Mesothelial cell of epicardium (in vitro differentiated cells): ENCODE measurements around the gene MYH13. TPM values are rescaled to one million over a fixed set of nuclear protein-coding genes. Genes with fewer than 3 reads are reported as not detected.

Source experiments
- DNase-seq, 2 experiments: peaks; one replicate each; pipeline ENCODE4 v3.0.0; 2021; ENCODE audit warnings: low spot score in 2 of 2; ENCODE audit not compliant: unreplicated experiment in 2 of 2
- H3K27ac Mint-ChIP-seq: 2 replicates; pipeline ENCODE4 v1.8.0; 2021; ENCODE audit warnings: mixed read lengths
- H3K27me3 Mint-ChIP-seq: 2 replicates; pipeline ENCODE4 v1.8.0; 2021; ENCODE audit warnings: low read depth, mixed read lengths
- H3K36me3 Mint-ChIP-seq: 2 replicates; pipeline ENCODE4 v1.8.0; 2021; ENCODE audit warnings: mixed read lengths
- H3K4me1 Mint-ChIP-seq: 2 replicates; pipeline ENCODE4 v1.8.0; 2021; ENCODE audit warnings: mixed read lengths
- H3K4me3 Mint-ChIP-seq: 2 replicates; pipeline ENCODE4 v1.8.0; 2021; ENCODE audit warnings: mild to moderate bottlenecking, moderate library complexity, mixed read lengths
- H3K9me3 Mint-ChIP-seq: 2 replicates; pipeline ENCODE4 v1.8.0; 2021; ENCODE audit warnings: mixed read lengths
- CTCF ChIP-seq: fragments of 200-600 bp; sonication (generic); IDR thresholded peaks from one replicate; pipeline ENCODE4 v1.5.0; 2021; ENCODE audit warnings: antibody characterized with exemption; ENCODE audit not compliant: unreplicated experiment
- total RNA-seq: library from RNA; stranded (reverse); gene quantifications from 3 replicates; pipeline ENCODE4 v1.2.1, GENCODE V29; 2021

MYH13 gene
- total RNA-seq, 1 donor from 2014 or later = 0.04 TPM

GRCh38 chr17:10368561-10368960 is 4.2 kb downstream of the MYH13 start:
- Mint-ChIP-seq H3K9me3 (no peaks in the 10 kb centered on the region), H3K4me1 (no peaks in the 10 kb centered on the region), H3K27ac (no peak overlapping the region), H3K36me3 (no peaks in the 10 kb centered on the region), H3K4me3 (no peak overlapping the region), H3K27me3 (peaks cover 37% of the 10 kb centered on the region)
- TF ChIP-seq CTCF = no peak
- DNase-seq = no peak

DNA sequence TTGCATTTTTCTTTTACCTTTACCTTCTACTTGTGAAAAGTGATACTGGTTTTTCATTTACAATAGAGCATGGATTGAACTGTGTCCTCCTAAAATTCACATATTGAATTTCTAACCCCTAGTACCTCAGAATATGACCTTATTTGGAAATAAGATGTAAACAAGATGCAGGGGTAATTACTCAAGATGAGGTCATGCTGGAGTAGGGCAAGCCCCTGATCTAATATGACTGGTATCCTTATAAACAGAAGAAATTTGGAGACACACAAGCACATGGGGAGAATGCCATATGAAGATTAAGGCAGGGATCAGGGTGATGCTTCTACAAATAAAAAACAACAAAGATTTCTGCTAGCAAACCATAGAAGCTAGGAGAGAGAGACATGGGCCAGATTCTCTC is 12.2 kb downstream of the MYH13 start:
- H3K36me3 Mint-ChIP-seq = no peaks in the 10 kb centered on the region
- no peaks in the 10 kb centered on the region for H3K4me1 Mint-ChIP-seq
- H3K27ac Mint-ChIP-seq = no peak overlapping the region
- no peak for DNase-seq
- no peak overlapping the region for H3K4me3 Mint-ChIP-seq
- H3K27me3 Mint-ChIP-seq = peaks cover 22% of the 10 kb centered on the region
- TF ChIP-seq CTCF = no peak
- H3K9me3 Mint-ChIP-seq = no peaks in the 10 kb centered on the region

GRCh38 chr17:10357768-10358167 is 15.0 kb downstream of the MYH13 start:
- no peak for DNase-seq
- Mint-ChIP-seq H3K4me3 (no peak overlapping the region), H3K27me3 (peaks cover 21% of the 10 kb centered on the region), H3K4me1 (no peaks in the 10 kb centered on the region), H3K9me3 (no peaks in the 10 kb centered on the region), H3K27ac (no peak overlapping the region), H3K36me3 (no peaks in the 10 kb centered on the region)
- peak; percentile 41 for TF ChIP-seq CTCF

GRCh38 chr17:10354651-10355050 is 18.2 kb downstream of the MYH13 start:
- no peak for TF ChIP-seq CTCF
- Mint-ChIP-seq H3K27me3 (peaks cover 14% of the 10 kb centered on the region), H3K4me1 (no peaks in the 10 kb centered on the region), H3K4me3 (no peak overlapping the region), H3K36me3 (no peaks in the 10 kb centered on the region), H3K27ac (no peak overlapping the region), H3K9me3 (no peaks in the 10 kb centered on the region)
- DNase-seq = no peak

DNA sequence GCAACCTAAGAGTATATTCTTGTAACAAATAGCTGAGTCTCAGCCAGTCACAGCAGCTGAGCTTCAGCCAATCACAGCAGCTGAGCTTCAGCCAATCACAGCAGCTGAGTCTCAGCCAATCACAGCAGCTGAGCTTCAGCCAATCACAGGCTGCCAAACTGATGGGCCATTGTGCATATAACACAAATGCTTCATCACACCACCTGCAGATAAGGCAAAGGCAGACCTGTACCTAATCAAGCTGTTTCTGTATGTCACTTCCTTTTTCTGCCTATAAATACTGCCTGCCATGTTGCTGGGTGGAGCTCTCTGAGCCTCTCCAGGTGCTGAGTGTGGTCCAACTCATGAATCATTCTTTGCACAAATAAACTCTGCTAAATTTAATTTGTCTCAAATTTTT is 19.9 kb downstream of the MYH13 start:
- H3K9me3 Mint-ChIP-seq = no peaks in the 10 kb centered on the region
- H3K4me1 Mint-ChIP-seq = no peaks in the 10 kb centered on the region
- DNase-seq = no peak
- H3K27me3 Mint-ChIP-seq = peaks cover 7% of the 10 kb centered on the region
- TF ChIP-seq CTCF = no peak
- no peaks in the 10 kb centered on the region for H3K36me3 Mint-ChIP-seq
- H3K4me3 Mint-ChIP-seq = no peak overlapping the region
- no peak overlapping the region for H3K27ac Mint-ChIP-seq

GRCh38 chr17:10349403-10349802 is 23.4 kb downstream of the MYH13 start:
- Mint-ChIP-seq H3K27ac (no peak overlapping the region), H3K4me3 (no peak overlapping the region), H3K27me3 (no peaks in the 10 kb centered on the region), H3K36me3 (no peaks in the 10 kb centered on the region), H3K4me1 (no peaks in the 10 kb centered on the region), H3K9me3 (no peaks in the 10 kb centered on the region)
- TF ChIP-seq CTCF = no peak
- DNase-seq = no peak
